GM19240 (cell line): Measurements from ENCODE around the gene SERPINB8.

Experiments
- DNase-seq: peaks from one replicate; pipeline ENCODE4 v3.0.0; 2011; ENCODE audit warnings: low spot score; ENCODE audit not compliant: insufficient read length

Gene SERPINB8

GRCh38 chr18:64011513-64011912, 41.6 kb downstream of the SERPINB8 start:
- DNase-seq, result no peak

- DNase-seq, result no peak
Measured at GRCh38 chr18:64017870-64018269, 48.0 kb downstream of the SERPINB8 start.

- DNase-seq, result no peak
Measured at GRCh38 chr18:64019922-64020756, 50.3 kb downstream of the SERPINB8 start.

- no peak for DNase-seq
Measured at GRCh38 chr18:64026350-64026749, 56.5 kb downstream of the SERPINB8 start.

- DNase-seq, result no peak
Measured at GRCh38 chr18:64027931-64028695, 58.2 kb downstream of the SERPINB8 start.

GRCh38 chr18:64029096-64029495, 59.2 kb downstream of the SERPINB8 start:
- no peak for DNase-seq

GRCh38 chr18:64031411-64031810, 61.5 kb downstream of the SERPINB8 start:
- DNase-seq, result no peak

- no peak for DNase-seq
Measured at GRCh38 chr18:64032312-64032711, 62.4 kb downstream of the SERPINB8 start.

- DNase-seq, result peak; percentile 19
Measured at GRCh38 chr18:64037812-64038414, 68.0 kb downstream of the SERPINB8 start.
